Activated CD8-positive, alpha-beta T cell treated with anti-CD3 and anti-CD28 coated beads, Interleukin-2, amount 10 ng/mL, durations not matched to agents 7 days and 5 days (primary cell): Measurements from ENCODE around the gene FRAT2. TPM values are rescaled to one million over a fixed set of nuclear protein-coding genes. Genes with fewer than 3 reads are reported as not detected.

ENCODE experiments used
- ATAC-seq: fragments of 150-1000 bp; cut with Tn5 transposase; one replicate; pipeline ENCODE4 v1.10.0; 2021; ENCODE audit warnings: moderate library complexity
- CTCF ChIA-PET: fragments of 350-600 bp; sonication (Branson Sonifier 250); formaldehyde crosslinking; loops from one replicate; lab custom pipeline; 2021; ENCODE audit warnings: antibody characterized with exemption; lab: Charles Lee
- POLR2A ChIA-PET: fragments of 350-600 bp; sonication (Branson Sonifier 250); formaldehyde crosslinking; loops from one replicate; lab custom pipeline; 2021; ENCODE audit warnings: antibody characterized with exemption; lab: Charles Lee
- DNase-seq: peaks from one replicate; pipeline ENCODE4 v3.0.0-alpha.2; 2020
- H3K27ac Mint-ChIP-seq: one replicate; pipeline ENCODE4 v1.8.0; 2021; ENCODE audit warnings: mild to moderate bottlenecking, mixed read lengths
- H3K27me3 Mint-ChIP-seq: one replicate; pipeline ENCODE4 v1.8.0; 2021; ENCODE audit warnings: low read depth, mixed read lengths
- H3K36me3 Mint-ChIP-seq: one replicate; pipeline ENCODE4 v1.8.0; 2021; ENCODE audit warnings: low read depth, mixed read lengths
- H3K4me1 Mint-ChIP-seq: one replicate; pipeline ENCODE4 v1.8.0; 2021; ENCODE audit warnings: low read depth, mixed read lengths
- H3K4me3 Mint-ChIP-seq: one replicate; pipeline ENCODE4 v1.8.0; 2021; ENCODE audit warnings: mild to moderate bottlenecking, mixed read lengths
- H3K9me3 Mint-ChIP-seq: one replicate; pipeline ENCODE4 v1.8.0; 2022; ENCODE audit warnings: mixed read lengths; ENCODE audit not compliant: insufficient read depth
- total RNA-seq, 2 experiments: library from RNA; stranded (reverse); gene quantifications; one replicate each; pipeline ENCODE4 v1.2.3, GENCODE V29; 2021

The FRAT2 gene
- total RNA-seq, 2 experiments from 2014 or later, result 10.0 to 10.4 TPM

GRCh38 chr10:97367126-97367649 lies 32.7 kb upstream of the FRAT2 start:
- DNase-seq (no peak), ATAC-seq (no peak)
- H3K4me3 Mint-ChIP-seq, result no peak overlapping the region
- ChIA-PET POLR2A (interaction anchor here (0.9 kb wide), 1 partner anchor 12 kb away, joined by 3 read pairs; no protein-coding TSS in a partner anchor), CTCF (no interaction called here)
- no peaks in the 10 kb centered on the region for H3K4me1 Mint-ChIP-seq
- no peaks in the 10 kb centered on the region for H3K9me3 Mint-ChIP-seq
- H3K27me3 Mint-ChIP-seq, result no peaks in the 10 kb centered on the region
- H3K36me3 Mint-ChIP-seq, result peaks cover 26% of the 10 kb centered on the region
- H3K27ac Mint-ChIP-seq, result no peak overlapping the region

- Mint-ChIP-seq H3K36me3 (peaks cover 24% of the 10 kb centered on the region), H3K27ac (no peak overlapping the region), H3K27me3 (no peaks in the 10 kb centered on the region), H3K9me3 (no peaks in the 10 kb centered on the region), H3K4me3 (no peak overlapping the region), H3K4me1 (no peaks in the 10 kb centered on the region)
- ChIA-PET POLR2A (interaction anchor here (0.7 to 0.9 kb wide), 2 partner anchors 11 to 236 kb away, joined by 3 to 4 read pairs; no protein-coding TSS in a partner anchor), CTCF (interaction anchor here (1.2 kb wide), 1 partner anchor 88 kb away, joined by 3 read pairs; no protein-coding TSS in a partner anchor)
- ATAC-seq, result no peak
- DNase-seq, result no peak
These were observed 32.0 kb upstream of the FRAT2 start for GRCh38 chr10:97366572-97366971.

- no peak overlapping the region for H3K4me3 Mint-ChIP-seq
- H3K27me3 Mint-ChIP-seq, result no peaks in the 10 kb centered on the region
- peaks cover 24% of the 10 kb centered on the region for H3K36me3 Mint-ChIP-seq
- DNase-seq (no peak), ATAC-seq (no peak)
- ChIA-PET CTCF (interaction anchor here (1.2 kb wide), 1 partner anchor 87 kb away, joined by 3 read pairs; no protein-coding TSS in a partner anchor), POLR2A (interaction anchor here (0.7 kb wide), 1 partner anchor 236 kb away, joined by 4 read pairs; no protein-coding TSS in a partner anchor)
- H3K27ac Mint-ChIP-seq, result no peak overlapping the region
- no peaks in the 10 kb centered on the region for H3K9me3 Mint-ChIP-seq
- no peaks in the 10 kb centered on the region for H3K4me1 Mint-ChIP-seq
These were observed 31.3 kb upstream of the FRAT2 start for GRCh38 chr10:97365761-97366351.

- no peak for DNase-seq
- Mint-ChIP-seq H3K9me3 (no peaks in the 10 kb centered on the region), H3K36me3 (peaks cover 18% of the 10 kb centered on the region), H3K4me1 (no peaks in the 10 kb centered on the region), H3K4me3 (no peak overlapping the region), H3K27me3 (no peaks in the 10 kb centered on the region), H3K27ac (no peak overlapping the region)
- ChIA-PET CTCF (interaction anchor here (1.4 kb wide), 1 partner anchor 8 kb away, joined by 3 read pairs; no protein-coding TSS in a partner anchor), POLR2A (no interaction called here)
- ATAC-seq, result no peak
These were observed 28.5 kb upstream of the FRAT2 start for GRCh38 chr10:97363071-97363470.

GRCh38 chr10:97362310-97363033 lies 27.9 kb upstream of the FRAT2 start:
- POLR2A ChIA-PET, result no interaction called here

GRCh38 chr10:97361537-97361901 lies 27.0 kb upstream of the FRAT2 start:
- Mint-ChIP-seq H3K9me3 (no peaks in the 10 kb centered on the region), H3K27me3 (no peaks in the 10 kb centered on the region), H3K4me3 (no peak overlapping the region), H3K27ac (no peak overlapping the region), H3K4me1 (peaks cover 5% of the 10 kb centered on the region), H3K36me3 (peaks cover 15% of the 10 kb centered on the region)
- ChIA-PET CTCF (interaction anchor here (1.1 kb wide), 1 partner anchor 451 kb away, joined by 3 read pairs; no protein-coding TSS in a partner anchor), POLR2A (no interaction called here)
- DNase-seq, result no peak
- no peak for ATAC-seq

More at GRCh38 chr10:97362310-97363033, 27.9 kb upstream of the FRAT2 start:
- CTCF ChIA-PET, result interaction anchor here (1.4 kb wide), 1 partner anchor 9 kb away, joined by 3 read pairs; no protein-coding TSS in a partner anchor
- Mint-ChIP-seq H3K27me3 (no peaks in the 10 kb centered on the region), H3K4me3 (no peak overlapping the region), H3K27ac (no peak overlapping the region), H3K9me3 (no peaks in the 10 kb centered on the region), H3K36me3 (peaks cover 18% of the 10 kb centered on the region), H3K4me1 (no peaks in the 10 kb centered on the region)
- no peak for ATAC-seq
- DNase-seq, result no peak

- ChIA-PET POLR2A (interaction anchor here (0.7 kb wide), 1 partner anchor 40 kb away, joined by 4 read pairs; the partner anchor contains the start of gene RRP12), CTCF (interaction anchor here (1.1 kb wide), 1 partner anchor 450 kb away, joined by 3 read pairs; no protein-coding TSS in a partner anchor)
- H3K9me3 Mint-ChIP-seq, result no peaks in the 10 kb centered on the region
- no peak overlapping the region for H3K27ac Mint-ChIP-seq
- H3K27me3 Mint-ChIP-seq, result no peaks in the 10 kb centered on the region
- DNase-seq (no peak), ATAC-seq (no peak)
- H3K4me1 Mint-ChIP-seq, result peaks cover 11% of the 10 kb centered on the region
- no peak overlapping the region for H3K4me3 Mint-ChIP-seq
- H3K36me3 Mint-ChIP-seq, result peaks cover 20% of the 10 kb centered on the region
These were observed 26.4 kb upstream of the FRAT2 start for GRCh38 chr10:97360705-97361536.

GRCh38 chr10:97358781-97359180 lies 24.3 kb upstream of the FRAT2 start:
- POLR2A ChIA-PET, result interaction anchor here (0.6 kb wide), 1 partner anchor 68 kb away, joined by 4 read pairs; no protein-coding TSS in a partner anchor
- CTCF ChIA-PET, result interaction anchor here (3.0 kb wide), 1 partner anchor 80 kb away, joined by 22 read pairs; no protein-coding TSS in a partner anchor
- DNase-seq (no peak), ATAC-seq (no peak)
- H3K4me1 Mint-ChIP-seq, result peaks cover 16% of the 10 kb centered on the region
- no peak overlapping the region for H3K27ac Mint-ChIP-seq
- no peak overlapping the region for H3K4me3 Mint-ChIP-seq
- peaks cover 13% of the 10 kb centered on the region for H3K36me3 Mint-ChIP-seq
- no peaks in the 10 kb centered on the region for H3K27me3 Mint-ChIP-seq
- no peaks in the 10 kb centered on the region for H3K9me3 Mint-ChIP-seq

GRCh38 chr10:97358349-97358748 lies 23.8 kb upstream of the FRAT2 start:
- Mint-ChIP-seq H3K27me3 (no peaks in the 10 kb centered on the region), H3K9me3 (no peaks in the 10 kb centered on the region), H3K4me1 (peaks cover 16% of the 10 kb centered on the region), H3K4me3 (no peak overlapping the region), H3K36me3 (peaks cover 13% of the 10 kb centered on the region), H3K27ac (no peak overlapping the region)
- POLR2A ChIA-PET, result interaction anchor here (0.6 kb wide), 1 partner anchor 69 kb away, joined by 4 read pairs; no protein-coding TSS in a partner anchor
- CTCF ChIA-PET, result interaction anchor here (3.0 kb wide), 1 partner anchor 80 kb away, joined by 22 read pairs; no protein-coding TSS in a partner anchor
- ATAC-seq (no peak), DNase-seq (no peak)

GRCh38 chr10:97356918-97357317 lies 22.4 kb upstream of the FRAT2 start:
- no peaks in the 10 kb centered on the region for H3K9me3 Mint-ChIP-seq
- CTCF ChIA-PET, result interaction anchor here (3.0 kb wide), 1 partner anchor 79 kb away, joined by 22 read pairs; no protein-coding TSS in a partner anchor
- H3K27me3 Mint-ChIP-seq, result no peaks in the 10 kb centered on the region
- DNase-seq (no peak), ATAC-seq (no peak)
- POLR2A ChIA-PET, result no interaction called here
- H3K36me3 Mint-ChIP-seq, result peaks cover 13% of the 10 kb centered on the region
- H3K4me3 Mint-ChIP-seq, result no peak overlapping the region
- H3K4me1 Mint-ChIP-seq, result peaks cover 16% of the 10 kb centered on the region
- no peak overlapping the region for H3K27ac Mint-ChIP-seq
